WTC11 (cell line): ENCODE measurements around the gene FMN2. TPM values are rescaled to one million over a fixed set of nuclear protein-coding genes. Genes with fewer than 3 reads are reported as not detected.

Experiments used
- ATAC-seq: fragments of 200-7000 bp; cut with Tn5 transposase; 2 replicates; pipeline ENCODE4 v1.10.0; 2021; ENCODE audit warnings: mild to moderate bottlenecking, moderate library complexity
- CTCF ChIA-PET: fragments of 300-600 bp; sonication (Branson Sonifier 250); formaldehyde crosslinking; loops from one replicate; lab custom pipeline; 2021; ENCODE audit warnings: antibody characterized with exemption; lab: Charles Lee
- POLR2A ChIA-PET: fragments of 350-600 bp; sonication (Branson Sonifier 250); formaldehyde crosslinking; loops from one replicate; lab custom pipeline; 2021; ENCODE audit warnings: antibody characterized with exemption; lab: Charles Lee
- DNase-seq: peaks from one replicate; pipeline ENCODE4 v3.0.0; 2021; ENCODE audit warnings: low spot score
- H3K27ac Mint-ChIP-seq: 2 replicates; pipeline ENCODE4 v1.8.0; 2021; ENCODE audit warnings: mixed read lengths
- H3K27me3 Mint-ChIP-seq: 2 replicates; pipeline ENCODE4 v1.8.0; 2021; ENCODE audit warnings: low read depth, mild to moderate bottlenecking, moderate library complexity, mixed read lengths
- H3K36me3 Mint-ChIP-seq: 2 replicates; pipeline ENCODE4 v1.8.0; 2021; ENCODE audit warnings: mixed read lengths
- H3K4me1 Mint-ChIP-seq: 2 replicates; pipeline ENCODE4 v1.8.0; 2022; ENCODE audit warnings: mixed read lengths
- H3K4me3 Mint-ChIP-seq: 2 replicates; pipeline ENCODE4 v1.8.0; 2021; ENCODE audit warnings: mild to moderate bottlenecking, moderate library complexity, mixed read lengths
- H3K9me3 Mint-ChIP-seq: 2 replicates; pipeline ENCODE4 v1.8.0; 2021; ENCODE audit warnings: mixed read lengths
- AFF4 ChIP-seq: sonication (generic); formaldehyde crosslinking; IDR thresholded peaks from 2 replicates; pipeline ENCODE4 v1.8.1; 2023; ENCODE audit warnings: mild to moderate bottlenecking, missing genetic modification reagents, borderline replicate concordance
- ATF1 ChIP-seq: sonication (generic); formaldehyde crosslinking; IDR thresholded peaks from 2 replicates; pipeline ENCODE4 v1.8.1; 2023; ENCODE audit warnings: mild to moderate bottlenecking, moderate library complexity, missing genetic modification reagents
- ATF2 ChIP-seq: sonication (generic); formaldehyde crosslinking; IDR thresholded peaks from 2 replicates; pipeline ENCODE4 v1.8.1; 2022; ENCODE audit warnings: low read depth, missing genetic modification reagents, borderline replicate concordance
- ATF3 ChIP-seq: sonication (generic); formaldehyde crosslinking; conservative IDR thresholded peaks from 2 replicates; pipeline ENCODE4 v1.8.1; 2022; ENCODE audit warnings: mild to moderate bottlenecking, missing genetic modification reagents
- E2F1 ChIP-seq: sonication (generic); formaldehyde crosslinking; IDR thresholded peaks from 2 replicates; pipeline ENCODE4 v1.8.0; 2022; ENCODE audit warnings: mild to moderate bottlenecking, missing genetic modification reagents
- ELF4 ChIP-seq: sonication (generic); formaldehyde crosslinking; IDR thresholded peaks from 2 replicates; pipeline ENCODE4 v1.8.1; 2022; ENCODE audit warnings: low read depth, mild to moderate bottlenecking, moderate library complexity, missing genetic modification reagents
- ESRRA ChIP-seq: sonication (generic); formaldehyde crosslinking; IDR thresholded peaks from 2 replicates; pipeline ENCODE4 v1.8.1; 2022; ENCODE audit warnings: mild to moderate bottlenecking, missing genetic modification reagents, borderline replicate concordance
- ETV6 ChIP-seq: sonication (generic); formaldehyde crosslinking; IDR thresholded peaks from 2 replicates; pipeline ENCODE4 v1.8.1; 2022; ENCODE audit warnings: mild to moderate bottlenecking, missing genetic modification reagents
- FOXP4 ChIP-seq: sonication (generic); formaldehyde crosslinking; IDR thresholded peaks from 2 replicates; pipeline ENCODE4 v1.8.0; 2022; ENCODE audit warnings: mild to moderate bottlenecking, missing genetic modification reagents
- GABPB1 ChIP-seq: sonication (generic); formaldehyde crosslinking; IDR thresholded peaks from 2 replicates; pipeline ENCODE4 v1.8.1; 2023; ENCODE audit warnings: mild to moderate bottlenecking, missing genetic modification reagents
- HMGXB4 ChIP-seq: sonication (generic); formaldehyde crosslinking; IDR thresholded peaks from 2 replicates; pipeline ENCODE4 v1.8.1; 2023; ENCODE audit warnings: mild to moderate bottlenecking, moderate library complexity, missing genetic modification reagents
- JAZF1 ChIP-seq: fragments of 250-450 bp; sonication (Bioruptor Pico); IDR thresholded peaks from 2 replicates; pipeline ENCODE4 v1.9.0; 2021; ENCODE audit warnings: moderate library complexity, mild to moderate bottlenecking, inconsistent platforms
- MYBL2 ChIP-seq: sonication (generic); formaldehyde crosslinking; IDR thresholded peaks from 2 replicates; pipeline ENCODE4 v1.8.1; 2023; ENCODE audit warnings: mild to moderate bottlenecking, moderate library complexity, missing genetic modification reagents
- NFYB ChIP-seq: sonication (generic); formaldehyde crosslinking; conservative IDR thresholded peaks from 2 replicates; pipeline ENCODE4 v1.8.0; 2022; ENCODE audit warnings: low read depth, missing genetic modification reagents
- NR1H2 ChIP-seq: sonication (generic); formaldehyde crosslinking; IDR thresholded peaks from 2 replicates; pipeline ENCODE4 v1.9.0; 2021; ENCODE audit warnings: mild to moderate bottlenecking, moderate library complexity, missing genetic modification reagents
- TEAD1 ChIP-seq: sonication (generic); formaldehyde crosslinking; IDR thresholded peaks from 2 replicates; pipeline ENCODE4 v1.8.0; 2022; ENCODE audit warnings: mild to moderate bottlenecking, missing genetic modification reagents
- TEAD4 ChIP-seq: sonication (generic); formaldehyde crosslinking; IDR thresholded peaks from 2 replicates; pipeline ENCODE4 v1.8.0; 2022; ENCODE audit warnings: mild to moderate bottlenecking, missing genetic modification reagents
- USF2 ChIP-seq: sonication (generic); formaldehyde crosslinking; IDR thresholded peaks from 2 replicates; pipeline ENCODE4 v1.8.1; 2023; ENCODE audit warnings: mild to moderate bottlenecking, missing genetic modification reagents, moderate library complexity
- ZBTB43 ChIP-seq: sonication (generic); formaldehyde crosslinking; IDR thresholded peaks from 2 replicates; pipeline ENCODE4 v1.8.1; 2023; ENCODE audit warnings: mild to moderate bottlenecking, missing genetic modification reagents
- ZNF138 ChIP-seq: sonication (generic); formaldehyde crosslinking; conservative IDR thresholded peaks from 2 replicates; pipeline ENCODE4 v1.8.1; 2022; ENCODE audit warnings: mild to moderate bottlenecking, moderate library complexity, missing genetic modification reagents
- ZNF232 ChIP-seq: sonication (generic); formaldehyde crosslinking; IDR thresholded peaks from 2 replicates; pipeline ENCODE4 v1.8.0; 2022; ENCODE audit warnings: mild to moderate bottlenecking, missing genetic modification reagents
- ZNF512 ChIP-seq: sonication (generic); formaldehyde crosslinking; IDR thresholded peaks from 2 replicates; pipeline ENCODE4 v1.8.1; 2022; ENCODE audit warnings: missing genetic modification reagents, borderline replicate concordance
- total RNA-seq: library from RNA; stranded (reverse); gene quantifications from 3 replicates; pipeline ENCODE4 v1.2.3, GENCODE V29; 2021

Gene FMN2
- total RNA-seq, 1 experiment from 2014 or later, result 1.8 TPM

GRCh38 chr1:240245629-240246020 is 153.9 kb downstream of the FMN2 start:
- Mint-ChIP-seq H3K9me3 (peaks cover 16% of the 10 kb centered on the region), H3K4me1 (peaks cover 21% of the 10 kb centered on the region), H3K36me3 (no peaks in the 10 kb centered on the region), H3K4me3 (no peak overlapping the region), H3K27ac (no peak overlapping the region), H3K27me3 (no peaks in the 10 kb centered on the region; the same call in 1 of the 2 replicates)
- ChIA-PET CTCF (no interaction called here), POLR2A (no interaction called here)
- TF ChIP-seq FOXP4 (CRISPR knock-in tag), result no peak
- no peak for TF ChIP-seq TEAD4
- TF ChIP-seq NR1H2, result no peak
- no peak for TF ChIP-seq ETV6 (CRISPR knock-in tag)
- TF ChIP-seq ATF1 (CRISPR knock-in tag), result no peak
- TF ChIP-seq AFF4 (CRISPR knock-in tag), result no peak
- TF ChIP-seq TEAD1 (CRISPR knock-in tag), result no peak
- TF ChIP-seq HMGXB4 (CRISPR knock-in tag), result no peak
- TF ChIP-seq NFYB (CRISPR knock-in tag), result no peak
- TF ChIP-seq JAZF1, result no peak
- no peak for TF ChIP-seq USF2 (CRISPR knock-in tag)
- TF ChIP-seq ELF4, result no peak
- no peak for TF ChIP-seq E2F1 (CRISPR knock-in tag)
- no peak for TF ChIP-seq ESRRA (CRISPR knock-in tag)
- no peak for ATAC-seq
- no peak for DNase-seq

- H3K27ac Mint-ChIP-seq, result no peak overlapping the region
- no peaks in the 10 kb centered on the region; the same call in 1 of the 2 replicates for H3K27me3 Mint-ChIP-seq
- POLR2A ChIA-PET, result no interaction called here
- H3K4me3 Mint-ChIP-seq, result no peak overlapping the region
- H3K9me3 Mint-ChIP-seq, result peaks cover 10% of the 10 kb centered on the region
- DNase-seq (no peak), ATAC-seq (no peak)
- CTCF ChIA-PET, result no interaction called here
- H3K4me1 Mint-ChIP-seq, result peaks cover 21% of the 10 kb centered on the region
- H3K36me3 Mint-ChIP-seq, result no peaks in the 10 kb centered on the region
- TF ChIP-seq ZNF138 (CRISPR knock-in tag) (no peak), GABPB1 (CRISPR knock-in tag) (no peak), ZNF512 (CRISPR knock-in tag) (no peak), MYBL2 (CRISPR knock-in tag) (no peak), ETV6 (CRISPR knock-in tag) (no peak), ZNF232 (no peak), ATF3 (CRISPR knock-in tag) (no peak), ATF2 (CRISPR knock-in tag) (no peak), ZBTB43 (CRISPR knock-in tag) (no peak)
These were observed 156.2 kb downstream of the FMN2 start for GRCh38 chr1:240247899-240248298.
